T-cell (primary cell): ENCODE results near the gene MINDY2. TPM values are rescaled to one million over a fixed set of nuclear protein-coding genes. Genes with fewer than 3 reads are reported as not detected.
A peak's percentile ranks its signal among the peaks of the same experiment; 100 is the strongest.

Source experiments
- ATAC-seq, 4 experiments: fragments of 200-7000 bp in 3 of 4; fragments of 150-1000 bp in 1 of 4; cut with Tn5 transposase; replicated peaks in 1 of 4; 1 replicate in 3 of 4; 2 replicates in 1 of 4; pipeline ENCODE4 v1.10.0; 2021; ENCODE audit warnings: moderate library complexity in 3 of 4, mild to moderate bottlenecking in 2 of 4, moderate number of reproducible peaks in 1 of 4
- CTCF ChIA-PET, 2 donors: fragments of 300-600 bp; sonication (Branson Sonifier 250); formaldehyde crosslinking; loops; one replicate each; lab custom pipeline; 2022; ENCODE audit warnings: antibody characterized with exemption in 2 of 2; lab: Charles Lee
- POLR2A ChIA-PET, 2 donors: fragments of 300-600 bp; sonication (Branson Sonifier 250); formaldehyde crosslinking; loops; one replicate each; lab custom pipeline; 2022; ENCODE audit warnings: antibody characterized with exemption in 2 of 2; lab: Charles Lee
- DNase-seq, 35 experiments: peaks; one replicate each; pipeline versions ENCODE4 v3.0.0 to v3.0.0-alpha.2; 2013 to 2023
- H3K27ac ChIP-seq: one replicate; pipeline ENCODE4 v1.5.1; 2013; ENCODE audit warnings: low read length
- H3K27me3 ChIP-seq, 2 experiments: replicated peaks in 1 of 2; 1 replicate in 1 of 2; 2 replicates in 1 of 2; pipeline versions ENCODE4 v1.6.1 to v1.7.0; 2013; ENCODE audit warnings: low read length in 1 of 2, mixed read lengths in 1 of 2; ENCODE audit not compliant: control insufficient read depth in 2 of 2, insufficient read depth in 2 of 2; ENCODE audit errors: extremely low read depth in 1 of 2
- H3K36me3 ChIP-seq, 2 donors: 1 replicate in 1 of 2; 2 replicates in 1 of 2; pipeline versions ENCODE4 v1.6.1 to v1.7.0; 2013; ENCODE audit warnings: low read length in 1 of 2; ENCODE audit not compliant: control insufficient read depth in 2 of 2, insufficient read depth in 1 of 2; ENCODE audit errors: extremely low read depth in 1 of 2
- H3K4me1 ChIP-seq, 2 experiments: 1 replicate in 1 of 2; 2 replicates in 1 of 2; pipeline versions ENCODE4 v1.6.1 to v1.7.0; 2013; ENCODE audit warnings: low read length in 2 of 2, mixed read lengths in 1 of 2; ENCODE audit not compliant: insufficient read depth in 2 of 2, control insufficient read depth in 1 of 2; ENCODE audit errors: extremely low read depth in 1 of 2
- H3K4me3 ChIP-seq, 2 donors: 1 replicate in 1 of 2; 2 replicates in 1 of 2; pipeline versions ENCODE4 v1.5.1 to v1.7.0; 2013; ENCODE audit warnings: mild to moderate bottlenecking in 2 of 2, low read length in 1 of 2, moderate library complexity in 1 of 2; ENCODE audit not compliant: control insufficient read depth in 1 of 2; ENCODE audit errors: extremely low read depth in 1 of 2
- H3K9me3 ChIP-seq: 2 replicates; pipeline ENCODE4 v1.7.0; 2013
- H3K27ac Mint-ChIP-seq, 2 donors: one replicate each; pipeline ENCODE4 v1.8.0; 2020 to 2021; ENCODE audit warnings: mild to moderate bottlenecking in 2 of 2, mixed read lengths in 2 of 2
- H3K27me3 Mint-ChIP-seq, 2 donors: one replicate each; pipeline ENCODE4 v1.8.0; 2021 to 2022; ENCODE audit warnings: mixed read lengths in 2 of 2
- H3K36me3 Mint-ChIP-seq: one replicate; pipeline ENCODE4 v1.8.0; 2021; ENCODE audit warnings: mixed read lengths
- H3K4me1 Mint-ChIP-seq, 3 donors: one replicate each; pipeline ENCODE4 v1.8.0; 2020 to 2022; ENCODE audit warnings: mixed read lengths in 3 of 3, mild to moderate bottlenecking in 1 of 3
- H3K4me3 Mint-ChIP-seq, 3 donors: one replicate each; pipeline ENCODE4 v1.8.0; 2020 to 2022; ENCODE audit warnings: mild to moderate bottlenecking in 3 of 3, mixed read lengths in 3 of 3, moderate library complexity in 3 of 3
- H3K9me3 Mint-ChIP-seq, 3 donors: one replicate each; pipeline ENCODE4 v1.8.0; 2020 to 2022; ENCODE audit warnings: mixed read lengths in 3 of 3
- WGBS: methylation state at CpG from one replicate; pipeline ENCODE4 v1.1.5; 2013; ENCODE audit warnings: missing lambda C conversion rate; ENCODE audit not compliant: insufficient coverage; 5-methylcytosine and 5-hydroxymethylcytosine counted together
- total RNA-seq, 35 experiments: library from RNA in 6 of 35; stranded (reverse) in 6 of 35; fragments of 120-200 nt in 1 of 35; gene quantifications; one replicate each; pipeline versions ENCODE4 v1.2.1 to v1.2.4 and lab custom pipeline; 2013 to 2026

MINDY2 gene
- total RNA-seq, 5 donors from 2014 or later (not counting 1 experiment from before 2014, with no cell fraction given): 11.7 to 17.9 (median 15.9) TPM

DNA sequence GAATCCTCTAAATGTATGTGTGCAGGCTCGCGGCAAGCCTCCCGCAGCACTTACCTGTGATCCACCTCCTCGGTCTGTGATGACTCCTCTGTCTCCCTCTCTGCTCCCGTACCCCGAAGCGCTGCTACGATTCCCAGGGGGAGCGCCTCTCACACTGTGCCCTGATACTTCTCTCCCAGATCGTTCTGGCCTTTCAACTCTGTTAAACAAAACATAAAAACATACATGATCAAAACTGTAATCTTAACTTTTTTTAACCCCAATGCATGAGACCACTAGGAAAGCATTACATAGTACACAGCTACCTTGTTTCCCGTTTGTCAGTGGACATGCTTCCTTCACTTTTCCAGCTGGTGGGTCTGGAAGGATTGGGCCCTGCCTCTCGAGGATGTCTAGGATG, 115.8 kb downstream of the MINDY2 start:
- CTCF ChIA-PET: interaction anchor here in 1 of 2 donors (0.5 kb wide), 1 partner anchor 52 kb away, joined by 4 read pairs; no protein-coding TSS in a partner anchor
- H3K27me3 ChIP-seq: no peaks in the 10 kb centered on the region
- Mint-ChIP-seq H3K36me3 (peaks cover 74% of the 10 kb centered on the region), H3K27ac (no peak overlapping the region), H3K27me3 (no peaks in the 10 kb centered on the region), H3K4me1 (no peaks in the 10 kb centered on the region), H3K4me3 (no peak overlapping the region), H3K9me3 (no peaks in the 10 kb centered on the region)
- H3K4me3 ChIP-seq: no peak overlapping the region
- peaks cover 3 to 92% of the 10 kb centered on the region in 2 donors for H3K36me3 ChIP-seq
- WGBS: 97% methylated on average over 11 of the region's 12 CpGs
- ATAC-seq (no peak), DNase-seq (no peak)
- POLR2A ChIA-PET: interaction anchor here in 1 of 2 donors (0.6 kb wide), 1 partner anchor 42 kb away, joined by 3 read pairs; no protein-coding TSS in a partner anchor
- H3K9me3 ChIP-seq: no peaks in the 10 kb centered on the region
- H3K4me1 ChIP-seq: no peaks in the 10 kb centered on the region
- H3K27ac ChIP-seq: no peak overlapping the region

- H3K27me3 Mint-ChIP-seq: no peaks in the 10 kb centered on the region
- H3K36me3 Mint-ChIP-seq: peaks cover 83% of the 10 kb centered on the region
- ATAC-seq (no peak), DNase-seq (no peak)
- WGBS: 80% methylated on average over 1 of the region's 7 CpGs
- Histone ChIP-seq H3K9me3 (no peaks in the 10 kb centered on the region), H3K27me3 (no peaks in the 10 kb centered on the region), H3K27ac (no peak overlapping the region), H3K4me1 (no peaks in the 10 kb centered on the region), H3K36me3 (peaks cover 3 to 93% of the 10 kb centered on the region in 2 donors), H3K4me3 (no peak overlapping the region)
- ChIA-PET CTCF (no interaction called here), POLR2A (no interaction called here)
- no peaks in the 10 kb centered on the region for H3K9me3 Mint-ChIP-seq
- no peak overlapping the region for H3K4me3 Mint-ChIP-seq
- H3K4me1 Mint-ChIP-seq: no peaks in the 10 kb centered on the region
- H3K27ac Mint-ChIP-seq: peak overlapping the region in 1 of 2 donors; percentile 27
These were observed 118.3 kb downstream of the MINDY2 start for GRCh38 chr15:58889363-58889762.

GRCh38 chr15:58898150-58898680, 127.1 kb downstream of the MINDY2 start:
- Mint-ChIP-seq H3K27me3 (no peaks in the 10 kb centered on the region), H3K4me3 (no peak overlapping the region), H3K9me3 (no peaks in the 10 kb centered on the region), H3K36me3 (peaks cover 54% of the 10 kb centered on the region), H3K27ac (no peak overlapping the region), H3K4me1 (peaks cover 13 to 18% (median 17%) of the 10 kb centered on the region in 3 donors)
- WGBS: no CpG with 5 or more reads among the region's 1 CpG
- no peak for DNase-seq
- Histone ChIP-seq H3K4me3 (no peak overlapping the region), H3K36me3 (peaks cover 0 to 52% of the 10 kb centered on the region in 2 donors), H3K27me3 (no peaks in the 10 kb centered on the region), H3K9me3 (no peaks in the 10 kb centered on the region), H3K4me1 (peaks cover 0 to 3% of the 10 kb centered on the region in 2 experiments), H3K27ac (no peak overlapping the region)
- ChIA-PET CTCF (no interaction called here), POLR2A (no interaction called here)
- no peak for ATAC-seq

- H3K27ac Mint-ChIP-seq: no peak overlapping the region
- ChIA-PET CTCF (interaction anchor here in 1 of 2 donors (0.6 kb wide), 1 partner anchor 666 kb away, joined by 3 read pairs; no protein-coding TSS in a partner anchor), POLR2A (interaction anchor here in 1 of 2 donors (0.6 kb wide), 1 partner anchor 490 kb away, joined by 6 read pairs; no protein-coding TSS in a partner anchor)
- no peak overlapping the region for H3K4me3 ChIP-seq
- no CpG with 5 or more reads among the region's 3 CpGs for WGBS
- H3K4me1 Mint-ChIP-seq: peaks cover 15 to 17% (median 16%) of the 10 kb centered on the region in 3 donors
- no peaks in the 10 kb centered on the region for H3K27me3 ChIP-seq
- no peak overlapping the region for H3K4me3 Mint-ChIP-seq
- DNase-seq (no peak), ATAC-seq (no peak)
- H3K27ac ChIP-seq: no peak overlapping the region
- no peaks in the 10 kb centered on the region for H3K9me3 ChIP-seq
- H3K36me3 ChIP-seq: peaks cover 0 to 35% of the 10 kb centered on the region in 2 donors
- H3K27me3 Mint-ChIP-seq: no peaks in the 10 kb centered on the region
- no peaks in the 10 kb centered on the region for H3K9me3 Mint-ChIP-seq
- peaks cover 35% of the 10 kb centered on the region for H3K36me3 Mint-ChIP-seq
- peaks cover 0 to 3% of the 10 kb centered on the region in 2 experiments for H3K4me1 ChIP-seq
These were observed 129.5 kb downstream of the MINDY2 start for GRCh38 chr15:58900631-58901030.

DNA sequence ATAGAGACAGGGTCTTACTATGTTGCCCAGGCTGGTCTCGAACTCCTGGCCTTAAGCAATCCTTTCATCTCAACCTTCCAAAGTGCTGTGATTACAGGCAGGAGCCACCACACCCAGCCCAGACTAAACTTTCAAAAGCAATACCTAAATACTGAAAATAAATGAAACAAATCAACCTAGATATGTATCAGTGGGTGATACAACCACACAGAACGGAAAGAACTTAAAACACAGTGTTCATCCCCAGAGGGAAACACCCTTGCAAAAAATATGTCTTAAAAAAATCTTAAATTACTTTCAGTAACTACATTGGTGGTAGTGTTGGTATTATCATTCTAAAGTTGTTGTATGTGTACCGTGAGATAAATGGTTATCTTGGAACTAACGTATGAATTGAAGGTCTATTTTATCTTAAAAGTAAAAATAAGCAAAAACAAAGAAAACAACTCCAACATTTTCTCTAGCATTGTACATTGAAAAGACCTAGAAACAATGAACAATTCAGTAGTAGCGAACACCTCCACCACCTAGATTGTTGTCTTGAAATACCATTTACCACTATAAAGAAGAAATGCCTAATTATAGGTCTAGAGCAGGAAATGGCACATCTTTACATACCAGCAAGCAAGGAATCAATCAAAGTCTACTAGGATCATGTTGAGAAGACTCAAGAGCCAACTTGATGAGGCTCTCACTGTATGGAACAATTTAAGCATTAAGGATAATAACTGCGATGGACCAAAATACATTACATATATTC, 137.6 kb downstream of the MINDY2 start:
- 40% methylated on average over 1 of the region's 6 CpGs for WGBS
- Histone ChIP-seq H3K27ac (peak overlapping the region; percentile 15), H3K36me3 (peaks cover 0 to 33% of the 10 kb centered on the region in 2 donors), H3K4me3 (no peak overlapping the region), H3K4me1 (peaks cover 8 to 10% of the 10 kb centered on the region in 2 experiments), H3K27me3 (no peaks in the 10 kb centered on the region), H3K9me3 (no peaks in the 10 kb centered on the region)
- H3K27me3 Mint-ChIP-seq: no peaks in the 10 kb centered on the region
- H3K9me3 Mint-ChIP-seq: no peaks in the 10 kb centered on the region
- peaks cover 47 to 55% (median 54%) of the 10 kb centered on the region in 3 donors for H3K4me1 Mint-ChIP-seq
- ChIA-PET POLR2A (no interaction called here), CTCF (interaction anchor here in 1 of 2 donors (0.7 kb wide), 2 partner anchors 138 to 299 kb away, joined by 3 to 4 read pairs; no protein-coding TSS in a partner anchor)
- H3K27ac Mint-ChIP-seq: peak overlapping the region; percentile 44 to 50
- DNase-seq (no peak), ATAC-seq (peak in 3 of 4 experiments; percentile 37 to 67 (median 49))
- H3K4me3 Mint-ChIP-seq: peak overlapping the region in 1 of 3 donors; percentile 9
- H3K36me3 Mint-ChIP-seq: peaks cover 37% of the 10 kb centered on the region

- WGBS: no CpG with 5 or more reads among the region's 1 CpG
- ChIA-PET CTCF (no interaction called here), POLR2A (no interaction called here)
- Mint-ChIP-seq H3K36me3 (peaks cover 44% of the 10 kb centered on the region), H3K4me1 (peaks cover 47 to 62% (median 60%) of the 10 kb centered on the region in 3 donors), H3K9me3 (no peaks in the 10 kb centered on the region), H3K27ac (peak overlapping the region; percentile 34 to 71), H3K27me3 (no peaks in the 10 kb centered on the region), H3K4me3 (peak overlapping the region in 1 of 3 donors; percentile 16)
- DNase-seq: no peak
- Histone ChIP-seq H3K4me1 (peaks cover 8 to 10% of the 10 kb centered on the region in 2 experiments), H3K27me3 (no peaks in the 10 kb centered on the region), H3K9me3 (no peaks in the 10 kb centered on the region), H3K4me3 (no peak overlapping the region), H3K36me3 (peaks cover 0 to 41% of the 10 kb centered on the region in 2 donors), H3K27ac (no peak overlapping the region)
- no peak for ATAC-seq
These were observed 138.5 kb downstream of the MINDY2 start for GRCh38 chr15:58909616-58910015.
